Activated T-cell treated with anti-CD3 and anti-CD28 coated beads for 48 hours (primary cell): ENCODE results near the gene RFC3.

Experiments
- DNase-seq: peaks from one replicate; pipeline ENCODE4 v3.0.0-alpha.2; 2020; ENCODE audit warnings: low read depth

Gene RFC3

DNA sequence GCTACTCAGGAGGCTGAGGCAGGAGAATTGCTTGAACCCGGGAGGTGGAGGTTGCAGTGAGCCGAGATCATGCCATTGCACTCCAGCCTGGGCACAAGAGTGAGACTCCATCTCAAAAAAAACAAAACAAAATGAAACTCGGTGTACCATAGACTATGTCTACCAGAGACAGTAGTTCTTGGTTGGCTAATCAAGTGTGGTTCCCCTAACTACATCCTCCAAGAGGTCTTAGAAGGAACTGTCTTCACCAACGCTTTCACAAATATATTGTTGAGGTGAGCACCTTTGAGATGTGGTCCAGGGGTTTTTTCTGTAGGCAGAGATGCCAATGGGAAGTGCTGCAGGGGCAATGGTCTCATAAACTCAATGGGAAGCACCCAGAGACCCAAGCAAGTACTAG, 48.0 kb downstream of the RFC3 start:
- DNase-seq: no peak

DNA sequence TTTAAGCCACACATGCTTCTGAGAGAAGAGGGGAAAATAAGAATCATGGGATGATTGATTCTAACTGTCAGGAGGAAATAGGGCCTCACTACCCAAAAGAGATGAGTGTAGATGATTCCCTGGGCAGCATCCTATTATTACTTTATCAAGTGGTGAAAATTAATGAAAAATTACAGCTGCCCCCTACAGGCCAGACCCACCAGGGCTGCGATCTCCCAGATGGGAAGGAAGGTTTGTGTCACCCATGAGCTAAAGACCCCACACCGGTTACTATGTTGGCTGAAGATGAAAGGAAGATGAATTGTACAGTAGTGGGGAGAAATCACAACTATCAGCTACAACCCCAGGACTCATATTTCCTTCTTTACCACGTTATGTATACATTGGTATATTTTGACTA, 49.5 kb downstream of the RFC3 start:
- no peak for DNase-seq

DNA sequence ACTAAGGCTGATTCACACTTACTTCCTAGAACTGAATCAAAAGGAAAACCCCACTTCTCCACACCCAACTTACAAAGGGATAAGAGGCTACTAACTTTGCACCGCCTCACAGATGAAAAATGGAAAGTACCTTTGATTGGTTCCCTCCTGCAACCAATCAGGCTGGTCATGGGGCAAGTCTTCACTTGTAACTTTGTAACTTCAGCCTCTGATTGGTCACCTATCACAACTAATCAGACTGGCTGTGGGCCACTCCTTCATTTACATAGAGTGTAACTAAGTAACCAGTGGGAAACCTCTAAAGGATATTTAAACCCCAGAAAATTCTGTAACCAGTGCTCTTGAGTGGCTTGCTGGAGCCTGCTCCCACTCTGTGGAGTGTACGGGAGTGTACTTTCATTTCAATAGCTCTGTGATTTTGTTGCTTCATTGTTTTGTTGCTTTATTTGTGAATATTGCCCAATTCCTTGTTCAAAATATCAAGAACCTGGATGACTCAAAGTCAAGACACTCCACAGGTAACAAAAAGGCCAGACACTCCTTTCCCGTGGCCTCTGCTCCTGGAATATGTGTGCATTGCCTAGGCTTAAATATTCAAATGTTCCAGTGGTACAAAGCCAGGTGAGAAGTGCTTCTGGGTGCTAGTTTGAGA, 50.5 kb downstream of the RFC3 start:
- no peak for DNase-seq

DNA sequence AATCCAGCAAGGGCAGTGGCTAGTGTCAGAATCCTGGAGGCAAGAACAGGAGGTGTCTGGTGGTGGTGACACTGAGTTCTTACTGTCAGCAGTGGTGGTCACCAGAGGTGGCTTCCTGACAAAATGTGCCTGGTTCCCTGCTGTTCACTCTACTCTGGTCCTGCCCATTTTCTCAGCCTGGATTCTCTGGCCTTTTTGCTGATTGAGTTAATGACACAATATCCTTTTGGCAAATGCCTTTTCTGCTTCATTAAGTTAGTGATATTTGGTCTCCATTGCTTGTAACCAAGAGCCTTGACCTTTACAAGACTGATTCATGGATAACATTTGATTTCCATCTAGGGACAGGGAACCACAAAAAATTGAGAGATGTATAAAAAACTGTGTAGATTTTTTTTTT, 51.1 kb downstream of the RFC3 start:
- no peak for DNase-seq

DNA sequence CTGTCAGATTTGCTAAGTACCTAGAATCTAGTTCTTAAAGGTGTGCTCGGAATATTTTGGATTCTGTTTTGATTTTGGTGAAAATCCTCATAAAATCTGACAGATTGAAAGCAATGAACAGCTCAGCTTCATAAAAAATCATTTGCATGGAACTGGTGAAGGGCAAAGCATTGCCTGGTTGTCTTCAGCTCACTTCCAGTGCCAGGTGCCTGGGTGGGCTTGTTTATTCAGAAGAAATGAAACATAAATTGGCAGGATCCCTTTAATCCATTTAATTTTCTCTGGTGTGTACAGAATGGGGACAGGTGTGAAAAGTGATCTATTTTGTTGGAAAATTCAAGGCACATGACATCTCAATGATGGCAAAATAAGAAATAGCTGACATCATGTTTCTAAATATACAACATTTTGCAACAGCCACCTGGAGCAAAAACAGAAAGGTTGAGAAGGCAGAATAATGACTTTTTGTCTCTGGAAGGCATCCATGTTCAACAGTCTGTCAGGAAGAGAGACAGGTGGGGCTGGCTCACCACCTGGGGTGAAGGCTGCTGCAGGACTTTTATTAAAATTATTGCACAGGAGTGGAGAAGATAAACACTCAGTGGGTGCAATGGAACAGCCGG, 52.2 kb downstream of the RFC3 start:
- no peak for DNase-seq

DNA sequence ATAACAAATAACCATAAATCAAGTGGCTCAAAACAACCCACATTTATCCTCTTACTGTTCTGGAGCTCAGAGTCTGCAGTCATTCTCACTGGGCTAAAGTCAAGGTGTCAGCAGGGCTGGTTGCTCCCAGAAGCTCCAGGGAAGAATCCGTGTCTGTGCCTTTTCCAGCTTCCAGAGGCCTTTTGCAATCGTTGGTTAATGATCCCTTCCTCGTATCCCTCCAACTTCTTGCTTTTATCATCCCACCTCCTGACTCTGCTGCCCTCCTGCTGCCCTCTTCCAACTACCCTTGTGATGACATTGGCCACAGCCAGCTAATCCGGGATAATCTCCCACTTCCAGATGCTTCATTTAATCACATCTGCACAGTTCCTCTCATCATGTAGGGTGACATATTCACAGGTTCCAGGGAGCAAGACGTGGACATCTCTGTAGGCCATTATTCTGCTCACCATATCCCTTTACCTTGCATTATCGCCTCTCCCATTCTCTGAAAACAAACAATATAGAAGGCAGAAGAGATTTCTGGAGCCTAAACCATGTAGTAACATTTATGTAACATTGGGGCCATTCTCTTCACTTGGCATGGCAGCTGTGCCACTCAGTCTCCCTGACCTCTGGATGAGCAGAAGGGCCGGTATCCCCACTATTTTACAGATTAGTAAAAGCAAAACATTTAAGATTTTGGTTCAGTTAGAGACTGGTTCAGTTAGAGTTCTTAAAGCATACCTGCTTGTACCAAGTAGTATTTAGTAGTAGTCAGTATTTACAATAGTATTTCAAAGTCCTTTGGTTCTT, 53.5 kb downstream of the RFC3 start:
- DNase-seq: no peak

DNA sequence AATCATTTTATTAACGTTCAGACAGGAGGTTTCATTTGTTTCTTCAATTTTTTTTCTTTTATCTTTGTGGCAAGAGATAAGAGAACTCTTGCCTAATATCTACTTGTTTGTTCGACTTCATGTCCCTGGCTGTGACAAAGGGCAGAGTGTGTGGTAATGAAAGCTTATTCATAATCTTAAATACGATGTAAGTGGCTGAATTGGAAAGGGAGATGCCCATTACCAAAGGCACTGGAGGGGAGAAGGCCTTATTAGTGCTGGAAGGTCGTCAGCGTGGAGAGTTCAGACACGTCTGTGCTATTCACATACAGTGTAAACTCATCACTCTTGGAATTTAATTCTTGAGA, 54.0 kb downstream of the RFC3 start:
- DNase-seq: no peak

DNA sequence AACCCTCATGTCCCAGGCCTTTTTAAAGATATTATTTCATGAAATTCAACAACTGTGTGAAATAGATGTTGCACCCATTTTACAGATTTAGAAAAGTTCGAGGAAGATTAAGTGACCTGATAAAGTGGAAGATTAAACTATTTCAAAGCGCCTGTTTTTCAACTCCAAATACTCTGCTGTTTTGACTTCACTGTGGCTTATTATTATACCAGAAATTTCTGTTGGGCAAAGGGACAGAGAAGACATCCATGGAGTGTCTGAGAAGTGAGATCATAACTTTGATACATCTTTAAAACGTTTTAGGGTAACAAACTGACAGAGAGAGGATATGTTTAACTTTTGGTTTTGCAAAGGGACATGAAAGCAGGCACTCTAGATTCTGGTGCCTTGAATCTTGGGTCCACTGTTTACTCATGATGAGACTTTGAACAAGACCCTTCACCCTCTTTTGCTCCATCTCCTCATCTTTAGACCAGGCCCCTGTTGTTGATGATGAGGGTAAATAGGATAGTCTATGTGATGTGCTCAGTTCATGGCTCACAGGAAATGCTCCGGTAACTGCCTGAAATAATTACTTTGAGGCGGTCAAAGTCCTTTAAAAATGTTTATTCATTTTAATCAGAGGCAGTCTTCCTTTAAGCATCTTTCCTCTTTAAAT, 55.4 kb downstream of the RFC3 start:
- no peak for DNase-seq

DNA sequence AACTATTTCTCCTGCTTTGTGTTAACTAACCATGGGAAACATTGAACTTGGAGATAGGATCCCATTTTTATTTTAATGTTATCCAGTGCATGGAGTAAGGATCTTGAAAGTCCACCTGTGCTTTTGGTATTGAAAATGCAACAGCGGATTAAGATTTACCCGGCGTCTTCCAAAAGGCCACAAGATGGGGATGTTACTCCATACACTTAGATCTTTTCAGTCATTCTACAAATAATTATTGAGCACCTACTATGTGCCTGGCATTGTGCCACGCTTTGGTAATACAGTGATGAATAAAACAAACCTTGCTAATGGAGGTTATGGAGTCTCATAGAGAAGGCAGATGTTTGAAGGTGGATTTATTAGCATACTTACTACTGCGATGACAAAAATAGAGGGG, 56.9 kb downstream of the RFC3 start:
- no peak for DNase-seq

DNA sequence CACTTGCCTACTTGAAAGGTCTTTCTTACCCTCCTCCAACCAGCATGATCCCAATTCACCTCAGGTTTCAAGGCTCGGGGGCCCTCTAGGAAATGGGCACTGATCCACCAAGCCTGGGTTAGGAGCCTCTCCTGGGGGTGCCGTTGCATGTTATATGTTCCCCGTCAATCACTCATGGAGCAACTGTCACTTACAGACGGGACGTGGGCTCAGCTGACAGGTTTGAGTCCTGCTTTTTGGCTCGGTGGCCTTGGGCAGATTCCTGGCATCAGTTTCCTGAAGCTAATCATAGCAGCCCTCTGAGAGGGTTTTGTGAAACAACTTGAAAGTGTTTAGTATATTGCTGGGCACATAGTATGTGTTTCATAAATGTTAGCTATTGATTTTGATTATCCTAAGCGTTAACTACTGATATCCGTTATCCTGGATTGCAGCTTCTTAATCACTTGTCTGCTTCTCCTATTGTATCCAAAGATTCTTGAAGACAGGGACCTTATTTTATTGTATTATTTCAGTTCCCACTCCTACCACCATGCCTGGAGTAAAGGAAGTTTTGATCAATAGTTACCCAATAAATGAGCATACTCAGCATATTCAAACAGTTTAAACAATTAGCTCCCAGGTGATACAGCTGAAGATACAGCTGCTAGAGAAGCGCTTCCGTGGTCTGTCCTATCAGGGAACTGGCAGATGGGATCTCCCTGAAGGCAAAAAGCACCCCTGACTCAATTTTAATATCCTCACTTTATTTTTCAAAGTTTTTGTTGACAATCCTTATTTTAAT, 57.9 kb downstream of the RFC3 start:
- DNase-seq: no peak

DNA sequence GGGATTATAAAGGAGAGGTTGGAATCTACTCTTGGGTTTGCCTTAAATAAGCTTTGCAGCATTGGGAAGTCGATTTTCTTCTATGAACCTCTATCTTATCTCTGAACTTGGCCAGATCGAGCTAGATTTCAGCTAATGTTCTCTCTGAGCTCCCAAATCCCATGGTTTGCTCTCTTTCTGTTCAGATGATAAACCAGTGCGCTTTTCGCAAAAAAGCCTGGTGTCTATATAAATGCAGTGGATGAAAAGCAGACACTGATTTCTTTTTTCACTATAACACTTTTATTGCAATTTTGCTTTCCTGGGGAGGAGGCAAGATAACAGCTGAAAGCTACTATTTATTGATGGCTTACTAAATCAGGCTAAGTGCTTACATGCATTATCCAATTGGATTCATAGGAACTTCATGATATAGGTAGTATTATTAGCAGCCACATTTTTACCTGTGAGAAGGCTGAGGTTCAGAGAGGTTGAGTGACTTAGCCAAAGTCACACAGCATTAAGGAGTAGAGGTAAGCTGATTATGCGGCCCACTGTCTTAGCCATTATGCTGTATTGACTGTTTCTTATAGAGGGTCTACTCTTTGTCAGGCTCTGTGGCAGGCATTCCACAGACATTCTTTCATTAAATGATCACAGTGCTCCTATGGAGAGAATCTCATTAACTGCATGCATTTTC, 58.9 kb downstream of the RFC3 start:
- no peak for DNase-seq

DNA sequence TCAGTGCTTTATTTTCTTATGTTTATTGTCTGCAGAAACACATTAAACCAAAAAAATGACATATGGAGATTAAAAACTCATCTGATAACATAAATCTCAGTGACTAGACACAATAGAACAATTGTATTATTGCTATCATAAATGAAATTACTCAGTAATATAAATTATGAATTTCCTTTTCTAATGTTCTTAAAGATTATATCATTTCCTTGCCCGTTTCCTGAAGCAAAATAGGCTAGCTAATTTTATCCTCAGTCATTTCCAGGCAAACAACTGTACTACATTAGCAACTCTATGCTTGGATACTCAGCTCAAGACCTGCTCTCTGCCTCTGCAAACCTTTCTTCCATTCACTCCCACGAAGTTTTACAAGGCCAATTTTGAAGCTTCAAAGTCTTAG, 61.2 kb downstream of the RFC3 start:
- DNase-seq: no peak

DNA sequence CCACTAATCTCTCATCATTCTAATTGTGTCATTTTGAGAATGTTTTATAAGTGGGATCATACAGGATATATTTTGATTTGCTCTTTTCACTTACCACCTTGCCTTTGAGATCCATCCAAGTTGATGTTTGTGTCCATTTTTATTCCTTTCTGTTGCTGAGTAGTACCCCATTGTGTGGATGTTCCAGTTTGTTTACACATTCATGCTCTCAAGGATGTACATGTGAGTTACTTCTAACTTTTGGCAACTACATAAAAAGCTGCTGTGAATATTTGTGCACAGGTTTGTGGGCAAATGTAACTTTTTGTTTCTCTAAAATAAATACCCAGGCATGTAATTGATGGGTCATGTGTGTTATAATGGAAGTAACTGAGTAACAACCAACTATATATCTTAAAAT, 64.9 kb downstream of the RFC3 start:
- DNase-seq: no peak

DNA sequence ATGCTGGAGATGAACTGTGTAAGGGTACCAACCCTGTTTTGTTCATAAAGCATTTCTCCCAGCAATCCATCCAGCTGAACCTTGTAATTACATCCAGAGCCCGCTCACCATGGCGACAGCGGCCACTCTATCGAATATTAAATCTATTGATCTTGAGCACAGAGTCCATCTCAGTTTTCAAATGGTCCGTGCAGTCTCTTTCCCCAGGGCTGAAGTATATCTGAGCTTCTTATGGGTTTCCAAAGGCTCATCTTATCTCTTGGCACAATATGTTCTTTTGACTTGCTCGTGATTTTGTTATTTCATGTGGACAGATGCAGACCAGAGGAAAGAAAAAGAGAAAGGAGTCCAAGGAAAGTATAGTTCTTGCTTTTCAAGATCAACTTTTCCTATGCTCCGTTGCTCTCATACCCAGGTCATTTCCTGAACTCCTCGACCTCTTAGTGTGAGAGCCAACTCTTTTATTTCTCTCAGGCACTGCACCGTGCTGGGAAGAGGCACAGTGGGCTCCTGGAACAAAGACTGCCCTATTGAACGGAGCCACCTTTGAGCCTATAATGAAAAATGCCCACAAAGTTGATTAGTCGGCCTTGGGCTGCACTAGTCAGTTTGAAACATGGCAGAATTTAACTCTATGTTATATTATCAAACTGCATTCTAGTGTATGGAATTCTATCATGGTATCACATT, 66.7 kb downstream of the RFC3 start:
- no peak for DNase-seq
